Measurements from ENCODE around the gene KIF5B.
"Not testable (repeated sequence)": the region's sequence is repeated elsewhere in the genome, so short reads cannot be mapped to it uniquely, and the experiment has no call there.

The KIF5B gene

DNA sequence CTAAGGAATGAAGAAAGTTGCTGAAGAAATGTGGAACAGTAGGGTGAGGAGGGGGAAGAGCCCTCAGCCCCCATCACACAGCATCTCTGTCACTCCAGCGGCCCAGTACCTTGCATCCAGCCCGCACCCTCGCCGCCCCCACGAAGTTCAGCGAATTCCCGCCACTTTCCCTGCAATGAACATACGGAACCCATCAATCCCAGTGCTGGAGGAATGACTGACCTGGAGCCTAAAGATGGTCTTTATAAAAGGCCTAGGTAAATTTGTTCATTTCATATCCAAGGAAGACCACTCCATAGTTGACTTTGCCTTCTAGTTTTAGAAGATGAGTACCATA is 779 bp upstream of the KIF5B start:
- DNase-seq = no peak

DNA sequence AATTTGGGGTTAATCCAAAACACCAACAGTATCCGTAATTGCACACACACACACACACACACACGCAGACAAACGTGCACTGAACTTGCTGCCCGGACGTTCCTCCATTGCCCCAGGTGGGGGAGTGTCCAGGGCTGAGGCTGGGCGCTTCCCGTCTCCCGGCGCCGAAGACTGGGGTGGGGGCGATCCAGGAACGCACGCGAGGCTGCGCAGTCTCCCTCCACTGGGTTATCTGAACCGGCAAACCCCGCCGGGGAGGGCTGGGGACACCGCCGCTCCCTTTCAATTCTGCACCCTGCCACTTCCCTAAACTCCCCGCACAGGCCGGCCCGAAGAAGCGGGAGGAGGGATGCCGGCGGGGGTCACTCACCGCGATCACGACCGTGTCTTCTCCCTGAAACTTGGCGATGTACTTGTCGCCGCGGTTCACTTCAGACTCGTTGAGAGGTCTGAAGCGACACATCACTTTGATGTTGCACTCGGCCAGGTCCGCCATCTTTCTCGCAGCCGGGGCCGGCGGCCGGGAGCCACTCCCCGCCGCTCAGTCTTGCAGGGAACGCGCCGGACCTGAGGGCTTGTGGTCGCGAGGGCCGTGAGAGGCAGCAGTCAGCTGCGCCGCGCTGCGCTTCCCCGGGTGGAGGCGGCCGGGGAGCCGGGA is 618 bp downstream of the KIF5B start:
- DNase-seq = peak; percentile 65

DNA sequence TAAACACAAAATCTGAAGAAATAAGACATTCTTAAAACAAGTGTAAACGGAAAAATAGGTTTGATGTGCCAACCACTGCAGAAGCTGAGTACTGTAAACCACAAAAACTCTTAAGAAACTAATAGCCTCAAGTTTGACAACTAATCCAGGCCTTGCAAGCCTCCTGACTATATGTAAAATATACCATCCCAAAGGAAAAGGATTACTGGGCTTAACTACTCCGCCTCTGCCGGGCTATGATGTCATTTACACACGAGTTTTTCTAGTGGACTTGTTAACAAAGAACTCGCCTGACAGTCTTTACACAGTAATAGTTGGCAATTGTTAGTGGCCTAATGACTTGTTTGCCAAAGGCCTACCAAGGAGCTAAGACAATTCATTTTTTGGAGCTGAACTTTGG is 2.1 kb downstream of the KIF5B start:
- DNase-seq = no peak

- DNase-seq = not testable (repeated sequence)
These were observed 2.8 kb downstream of the KIF5B start for GRCh38 chr10:32053392-32053791.

DNA sequence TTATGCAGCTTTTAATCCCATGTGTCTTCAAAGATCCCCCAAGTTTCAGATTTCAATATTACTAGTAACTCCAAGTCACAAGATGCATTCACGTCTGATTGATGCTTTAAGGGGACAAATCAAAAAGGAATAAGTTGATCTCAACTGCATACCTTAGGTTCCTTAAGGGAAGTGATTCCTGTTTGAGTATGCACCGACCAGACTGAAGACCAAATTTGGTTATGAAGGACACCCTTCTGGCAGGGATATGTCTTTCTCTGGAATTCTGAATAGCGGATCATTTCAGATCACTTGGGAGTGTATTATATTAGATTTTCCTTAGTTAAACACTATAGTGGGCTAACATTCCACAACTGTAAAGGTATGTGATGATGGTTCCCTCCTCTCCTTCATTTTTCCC is 4.3 kb downstream of the KIF5B start:
- no peak for DNase-seq

- no peak for DNase-seq
These were observed 6.0 kb downstream of the KIF5B start for GRCh38 chr10:32050177-32050576.

- no peak for DNase-seq
These were observed 7.1 kb downstream of the KIF5B start for GRCh38 chr10:32049113-32049512.

- no peak for DNase-seq
These were observed 7.9 kb downstream of the KIF5B start for GRCh38 chr10:32048282-32048681.

DNA sequence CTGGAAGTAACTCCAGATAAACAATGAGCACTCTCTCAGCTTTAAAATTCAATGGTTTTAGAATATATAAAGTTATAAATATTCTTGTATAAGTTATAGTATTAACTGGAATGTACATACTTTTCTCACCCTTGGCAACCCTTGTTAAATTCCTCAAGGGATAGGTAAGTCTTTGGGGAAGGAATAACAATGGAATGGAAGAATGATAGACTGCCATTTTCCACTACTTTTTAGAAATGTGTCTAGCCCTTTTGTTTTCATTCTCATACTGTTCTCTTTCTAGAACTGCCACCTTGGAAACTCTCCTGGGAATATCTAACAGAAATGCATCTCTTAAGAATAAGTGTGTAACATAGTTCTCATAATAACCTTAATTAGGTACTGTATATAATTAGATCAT is 8.3 kb downstream of the KIF5B start:
- DNase-seq = no peak

GRCh38 chr10:32046151-32046550 is 10.1 kb downstream of the KIF5B start:
- no peak for DNase-seq

- not testable (repeated sequence) for DNase-seq
These were observed 13.5 kb downstream of the KIF5B start for GRCh38 chr10:32042730-32043129.

DNA sequence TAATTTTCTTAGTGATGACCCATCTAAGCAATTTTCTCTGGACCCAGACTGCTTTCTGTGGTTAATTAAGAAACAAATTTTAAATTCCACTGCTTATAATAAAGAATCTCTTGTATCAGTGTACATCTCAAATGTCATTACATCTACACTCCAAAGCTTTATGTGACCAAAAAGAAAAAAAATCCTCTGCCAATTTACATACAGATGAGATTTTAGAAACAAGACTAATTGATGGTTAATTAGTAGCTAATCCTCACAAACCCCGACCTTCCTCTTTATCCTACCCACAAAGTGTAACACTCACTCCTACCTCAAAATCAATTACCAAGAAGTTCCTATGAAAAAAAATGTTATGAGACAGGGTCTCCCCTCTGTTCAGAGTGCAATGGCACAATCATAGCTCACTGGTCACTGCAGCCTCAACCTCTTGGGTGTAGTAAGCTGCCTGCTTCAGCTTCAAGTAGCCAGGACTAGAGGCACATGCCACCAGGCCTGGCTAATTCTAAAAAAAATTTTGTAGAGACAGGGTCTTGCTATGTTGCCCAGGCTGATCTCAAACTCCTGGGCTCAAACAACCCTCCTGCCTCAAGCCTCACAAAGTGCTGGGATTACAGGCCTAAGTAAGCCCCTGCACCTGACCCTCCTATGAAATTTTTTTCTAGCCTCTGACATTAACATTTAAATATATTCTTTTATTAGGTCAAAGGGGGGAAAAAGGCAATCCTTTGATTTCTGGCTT is 14.8 kb downstream of the KIF5B start:
- no peak for DNase-seq

- DNase-seq = no peak
These were observed 16.5 kb downstream of the KIF5B start for GRCh38 chr10:32039734-32040133.

GRCh38 chr10:32038777-32039176 is 17.4 kb downstream of the KIF5B start:
- DNase-seq = no peak

DNA sequence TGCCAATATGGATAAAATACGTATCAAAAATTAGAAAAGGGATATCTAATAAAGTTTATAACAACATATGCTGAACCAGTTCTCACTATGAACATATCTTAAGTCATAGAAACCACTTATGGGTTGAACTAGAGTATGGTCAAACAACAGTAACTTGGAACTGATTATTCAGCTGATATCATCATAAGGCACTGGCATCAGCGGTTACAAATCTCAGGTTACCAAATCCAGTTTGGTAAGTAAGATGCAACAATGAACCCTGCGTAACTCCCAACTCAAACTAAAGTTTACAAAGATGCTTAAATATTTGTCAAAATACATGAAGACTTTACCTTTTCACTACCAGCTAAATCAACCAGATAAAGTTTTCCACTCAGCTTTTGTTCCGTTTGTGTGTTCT is 19.3 kb downstream of the KIF5B start:
- DNase-seq = no peak

DNA sequence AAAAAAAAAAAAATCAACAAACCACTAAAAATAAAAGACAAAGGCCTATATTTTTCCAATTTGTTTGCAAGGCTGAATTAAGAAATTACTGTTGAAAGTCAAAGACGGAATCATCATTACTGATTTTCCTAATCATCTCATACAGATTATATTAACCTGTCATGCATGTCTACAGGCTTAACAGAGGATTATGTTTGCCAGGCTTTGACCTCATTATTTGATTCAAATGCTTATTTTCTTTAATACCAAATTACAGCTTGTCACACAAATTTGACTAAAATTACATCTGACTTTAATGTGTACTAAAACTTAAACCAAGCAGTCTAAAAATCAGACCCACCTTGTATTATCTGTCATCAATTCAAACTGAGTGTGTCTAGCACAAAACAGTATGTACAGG is 21.2 kb downstream of the KIF5B start:
- DNase-seq = no peak

DNA sequence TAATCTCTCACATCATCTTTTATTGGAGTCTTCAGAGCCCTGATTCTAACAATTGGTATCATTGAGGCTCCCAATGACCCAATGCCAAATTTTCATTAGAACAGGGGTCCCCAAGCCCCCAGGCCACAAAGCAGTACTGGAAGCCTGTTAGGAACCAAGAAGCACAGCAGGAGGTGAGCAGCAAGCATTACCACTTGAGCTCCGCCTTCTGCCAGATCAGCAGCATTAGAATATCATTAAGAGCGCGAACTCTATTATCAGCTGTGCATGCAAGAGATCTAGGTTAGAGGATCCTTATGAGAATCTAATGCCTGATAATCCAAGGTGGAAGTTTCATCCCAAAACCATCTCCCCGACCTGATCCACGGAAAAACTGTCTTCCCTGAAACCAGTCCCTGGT is 23.1 kb downstream of the KIF5B start:
- no peak for DNase-seq

- no peak for DNase-seq
These were observed 24.3 kb downstream of the KIF5B start for GRCh38 chr10:32031920-32032319.

DNA sequence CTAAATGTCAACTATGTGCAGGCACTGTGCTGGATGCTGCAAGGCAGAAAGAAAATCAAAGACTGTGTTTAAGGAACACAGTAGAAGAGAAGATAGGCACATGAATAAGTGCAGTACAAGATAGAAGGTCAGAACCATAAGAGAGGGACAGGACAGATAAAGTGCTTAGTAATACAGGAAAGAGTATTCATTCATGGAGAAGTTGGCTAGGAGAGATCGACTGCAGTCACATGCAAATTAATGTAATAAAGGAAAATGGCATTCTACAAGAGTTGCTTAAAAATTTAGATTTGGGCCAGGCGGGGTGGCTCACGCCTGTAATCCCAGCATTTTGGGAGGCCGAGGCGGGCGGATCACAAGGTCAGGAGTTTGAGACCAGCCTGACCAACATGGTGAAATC is 24.8 kb downstream of the KIF5B start:
- DNase-seq = no peak

DNA sequence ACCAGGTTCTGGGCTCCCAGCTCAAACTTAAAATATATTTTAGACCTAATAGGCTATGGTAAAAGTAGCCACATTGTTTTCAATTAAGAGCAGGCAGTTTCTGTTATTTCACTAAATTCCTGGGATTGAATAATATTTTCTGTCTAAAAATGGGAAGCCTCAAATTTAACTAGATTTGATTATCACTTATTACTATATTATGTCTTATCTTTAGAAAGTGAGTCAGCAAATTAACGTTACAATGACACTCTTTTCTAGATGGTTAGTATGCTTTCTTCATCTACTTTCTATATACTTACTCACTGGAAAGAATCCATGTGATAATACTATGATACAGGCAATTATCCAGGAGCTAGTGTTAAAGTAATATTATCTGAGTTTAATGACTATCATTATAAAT is 27.5 kb downstream of the KIF5B start:
- DNase-seq = no peak

- no peak for DNase-seq
These were observed 33.0 kb downstream of the KIF5B start for GRCh38 chr10:32023264-32023663.

GRCh38 chr10:32017044-32017443 is 39.2 kb downstream of the KIF5B start:
- DNase-seq = no peak

GRCh38 chr10:32015386-32015785 is 40.8 kb downstream of the KIF5B start:
- no peak for DNase-seq

GRCh38 chr10:32007026-32007425 is 49.2 kb downstream of the KIF5B start:
- DNase-seq = no peak

- peak; percentile 59 for DNase-seq
These were observed 51.2 kb downstream of the KIF5B start for GRCh38 chr10:32005050-32005449.
